Skin of body (tissue), 2 donors: ENCODE measurements around the gene TNFAIP1. TPM values are rescaled to one million over a fixed set of nuclear protein-coding genes. Genes with fewer than 3 reads are reported as not detected.
"Not testable (repeated sequence)": the region's sequence is repeated elsewhere in the genome, so short reads cannot be mapped to it uniquely, and the experiment has no call there.

Source experiments
- DNase-seq: peaks from one replicate; lab custom pipeline; 2025; lab: John Stamatoyannopoulos, UW
- total RNA-seq: library from RNA; depleted of rRNA; stranded (reverse); fragments of >200 nt; gene quantifications from one replicate; pipeline ENCODE4 v1.2.3, GENCODE V29; 2014

Gene TNFAIP1
- 19.0 TPM for total RNA-seq

- DNase-seq: peak; percentile 100
These were observed at the start of gene TNFAIP1, which contains the start of gene IFT20 for GRCh38 chr17:28335201-28335958. TNFAIP1 (plus strand) TSS chr17:28335761; CDS start chr17:28339522, 3,761 bp downstream. IFT20 (minus strand) TSS chr17:28335472; CDS start chr17:28331985, 3,487 bp downstream.

GRCh38 chr17:28285965-28286364, 49.6 kb upstream of the TNFAIP1 start:
- no peak for DNase-seq

- DNase-seq: no peak
These were observed 44.9 kb upstream of the TNFAIP1 start for GRCh38 chr17:28290703-28291102.

- DNase-seq: no peak
These were observed 43.7 kb upstream of the TNFAIP1 start for GRCh38 chr17:28291780-28292330.

GRCh38 chr17:28292878-28293277, 42.7 kb upstream of the TNFAIP1 start:
- DNase-seq: not testable (repeated sequence)

- DNase-seq: no peak
These were observed 41.6 kb upstream of the TNFAIP1 start for GRCh38 chr17:28293994-28294393.

- no peak for DNase-seq
These were observed 39.6 kb upstream of the TNFAIP1 start for GRCh38 chr17:28295677-28296578.

GRCh38 chr17:28298449-28298848, 37.1 kb upstream of the TNFAIP1 start:
- no peak for DNase-seq

- DNase-seq: no peak
These were observed 28.6 kb upstream of the TNFAIP1 start for GRCh38 chr17:28306954-28307401.

- DNase-seq: no peak
These were observed 21.7 kb upstream of the TNFAIP1 start for GRCh38 chr17:28313841-28314240.

- DNase-seq: no peak
These were observed 19.5 kb upstream of the TNFAIP1 start for GRCh38 chr17:28315846-28316705.

GRCh38 chr17:28317099-28317965, 18.2 kb upstream of the TNFAIP1 start:
- no peak for DNase-seq

- no peak for DNase-seq
These were observed 17.4 kb upstream of the TNFAIP1 start for GRCh38 chr17:28317966-28318758.

GRCh38 chr17:28318759-28319597, 16.6 kb upstream of the TNFAIP1 start, which contains the start of gene TMEM97:
TMEM97 (plus strand) TSS chr17:28319200; CDS start chr17:28319240, 40 bp downstream.
- peak; percentile 95 for DNase-seq

- no peak for DNase-seq
These were observed 16.0 kb upstream of the TNFAIP1 start for GRCh38 chr17:28319598-28319935.

GRCh38 chr17:28320215-28321061, 15.1 kb upstream of the TNFAIP1 start:
- DNase-seq: no peak

GRCh38 chr17:28324267-28324745, 11.3 kb upstream of the TNFAIP1 start:
- DNase-seq: no peak
